ENCODE data around the gene BCAS3.

Gene BCAS3

DNA sequence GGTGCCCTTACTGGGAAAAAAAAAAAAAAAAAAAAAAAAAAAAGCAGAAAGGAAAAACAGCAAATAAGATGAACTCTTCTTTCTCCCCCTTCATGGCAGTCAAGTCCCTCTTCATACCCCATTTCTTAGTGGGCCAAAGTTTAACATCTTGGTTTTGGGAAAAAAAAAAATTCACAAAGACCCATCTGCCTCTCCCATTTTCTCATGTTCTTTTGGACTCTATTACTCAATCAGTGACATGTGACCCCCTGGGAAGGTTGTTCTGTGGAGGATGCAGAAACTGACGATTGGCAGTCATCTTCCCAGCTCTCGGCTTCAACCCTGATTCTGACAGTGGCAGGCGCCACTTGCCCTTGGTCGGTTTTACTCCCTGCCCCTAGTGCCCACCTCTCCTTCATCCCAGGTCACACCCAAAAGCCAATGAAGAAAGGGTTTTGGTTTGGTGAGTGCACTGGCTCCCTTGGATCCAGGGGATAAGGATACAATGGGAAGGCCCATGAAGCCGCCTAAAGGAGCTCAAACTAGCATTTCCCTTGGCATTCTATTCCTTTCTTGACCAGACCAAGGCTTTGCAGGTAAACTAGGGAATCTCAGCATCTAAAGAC is 661.3 kb downstream of the BCAS3 start:
- CTCF ChIA-PET: no interaction called here
- TF ChIP-seq L3MBTL2 (conservative IDR thresholded peaks at IDR 0.05) (no peak), NFRKB (IDR thresholded peaks at IDR 0.05) (no peak), SUZ12 (IDR thresholded peaks at IDR 0.05) (no peak), LEF1 (IDR thresholded peaks at IDR 0.05; ENCODE audit: borderline replicate concordance) (no peak), FOXM1 (IDR thresholded peaks at IDR 0.05; ENCODE audit: borderline replicate concordance) (no peak), ARNT (IDR thresholded peaks at IDR 0.05) (no peak), BHLHE40 (IDR thresholded peaks at IDR 0.05; ENCODE audit: borderline replicate concordance) (no peak), FOXK2 (IDR thresholded peaks at IDR 0.05) (no peak), FOXA1 (IDR thresholded peaks at IDR 0.05) (no peak), HDGF (IDR thresholded peaks at IDR 0.05; ENCODE audit: borderline replicate concordance) (no peak), SP1 (IDR thresholded peaks at IDR 0.05) (no peak), ELF4 (IDR thresholded peaks at IDR 0.05) (no peak), ZNF384 (IDR thresholded peaks at IDR 0.05) (no peak), CTBP1 (IDR thresholded peaks at IDR 0.05; ENCODE audit: borderline replicate concordance) (no peak), TARDBP (IDR thresholded peaks at IDR 0.05) (no peak)
- TF ChIP-seq, protein P1, sequence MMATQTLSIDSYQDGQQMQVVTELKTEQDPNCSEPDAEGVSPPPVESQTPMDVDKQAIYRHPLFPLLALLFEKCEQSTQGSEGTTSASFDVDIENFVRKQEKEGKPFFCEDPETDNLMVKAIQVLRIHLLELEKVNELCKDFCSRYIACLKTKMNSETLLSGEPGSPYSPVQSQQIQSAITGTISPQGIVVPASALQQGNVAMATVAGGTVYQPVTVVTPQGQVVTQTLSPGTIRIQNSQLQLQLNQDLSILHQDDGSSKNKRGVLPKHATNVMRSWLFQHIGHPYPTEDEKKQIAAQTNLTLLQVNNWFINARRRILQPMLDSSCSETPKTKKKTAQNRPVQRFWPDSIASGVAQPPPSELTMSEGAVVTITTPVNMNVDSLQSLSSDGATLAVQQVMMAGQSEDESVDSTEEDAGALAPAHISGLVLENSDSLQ (IDR thresholded peaks at IDR 0.05): no peak
- DNase-seq (ENCODE audit: extremely low spot score): no peak
- POLR2A ChIA-PET: no interaction called here

DNA sequence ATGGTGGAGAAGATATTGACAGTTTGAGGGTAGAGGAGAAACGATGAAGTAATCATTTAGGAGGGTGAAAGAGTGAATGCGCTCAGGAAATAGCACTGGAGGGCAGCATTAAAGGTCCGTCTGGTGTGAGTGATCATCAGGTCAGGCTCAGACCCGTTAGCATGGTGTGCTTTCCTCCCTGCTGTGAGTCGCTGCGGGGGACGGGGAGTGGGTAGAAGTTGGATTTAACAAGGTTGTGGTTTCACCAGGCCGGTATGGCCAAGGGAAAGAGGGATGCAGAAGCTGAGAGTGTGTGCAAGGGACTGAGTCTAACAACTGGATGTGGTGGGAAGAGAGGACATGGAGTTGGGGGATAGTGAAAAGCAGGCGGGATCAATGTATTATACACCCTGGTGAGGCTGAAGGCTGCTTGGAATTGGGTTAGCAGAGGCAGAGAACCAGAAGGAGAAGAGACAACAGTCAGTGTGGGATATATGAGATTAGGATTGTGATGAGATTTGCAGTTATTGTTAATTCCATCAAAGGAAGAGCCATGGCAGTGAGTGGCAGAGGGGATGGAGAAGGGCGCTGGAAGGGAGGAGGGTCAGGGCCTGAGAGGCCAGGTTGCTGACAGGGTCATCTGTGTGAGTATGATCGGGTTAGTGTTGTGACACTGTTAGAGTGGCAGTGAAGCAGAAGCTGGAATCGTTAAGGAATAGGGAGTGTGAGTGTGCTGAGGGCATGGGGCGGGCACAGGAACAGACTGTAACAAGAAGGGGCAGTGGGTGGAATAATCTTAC is 663.0 kb downstream of the BCAS3 start:
- no peak for DNase-seq (ENCODE audit: extremely low spot score)
- CTCF ChIA-PET: interaction anchor here (0.6 to 0.9 kb wide), 2 partner anchors 17 to 19 kb away, joined by 3 to 4 read pairs; no protein-coding TSS in a partner anchor
- no peak for TF ChIP-seq HDGF (IDR thresholded peaks at IDR 0.05; ENCODE audit: borderline replicate concordance)
- TF ChIP-seq TARDBP (IDR thresholded peaks at IDR 0.05): no peak
- TF ChIP-seq BHLHE40 (IDR thresholded peaks at IDR 0.05; ENCODE audit: borderline replicate concordance): no peak
- TF ChIP-seq FOXA1 (IDR thresholded peaks at IDR 0.05): no peak
- no peak for TF ChIP-seq FOXK2 (IDR thresholded peaks at IDR 0.05)
- TF ChIP-seq SP1 (IDR thresholded peaks at IDR 0.05): no peak
- no peak for TF ChIP-seq LEF1 (IDR thresholded peaks at IDR 0.05; ENCODE audit: borderline replicate concordance)
- TF ChIP-seq CTBP1 (IDR thresholded peaks at IDR 0.05; ENCODE audit: borderline replicate concordance): no peak
- no peak for TF ChIP-seq L3MBTL2 (conservative IDR thresholded peaks at IDR 0.05)
- no peak for TF ChIP-seq ARNT (IDR thresholded peaks at IDR 0.05)
- no peak for TF ChIP-seq ELF4 (IDR thresholded peaks at IDR 0.05)
- TF ChIP-seq ZNF384 (IDR thresholded peaks at IDR 0.05): no peak
- POLR2A ChIA-PET: no interaction called here

DNA sequence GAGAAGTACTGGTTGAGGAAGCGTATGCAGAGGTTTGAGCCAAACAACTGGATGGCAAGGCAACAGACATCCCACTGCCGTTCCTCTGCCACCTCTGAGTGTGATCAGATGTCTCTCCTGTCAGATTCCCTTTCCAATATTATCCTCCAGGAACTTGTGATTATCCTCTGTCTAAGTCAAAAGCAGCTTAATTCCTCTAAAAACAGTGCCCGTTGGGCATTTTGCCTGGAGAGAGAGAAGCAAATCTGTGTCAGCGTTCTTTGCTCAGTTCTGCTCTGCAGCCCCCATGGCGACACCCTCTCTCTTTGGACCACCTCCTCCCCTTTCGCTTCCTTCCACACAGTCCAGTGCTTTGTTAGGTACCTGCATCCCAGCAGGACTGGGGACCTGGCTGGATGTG is 665.9 kb downstream of the BCAS3 start:
- DNase-seq (ENCODE audit: extremely low spot score): no peak
- ChIA-PET CTCF (interaction anchor here (0.6 kb wide), 1 partner anchor 16 kb away, joined by 3 read pairs; no protein-coding TSS in a partner anchor), POLR2A (no interaction called here)
- no peak for TF ChIP-seq SP1 (IDR thresholded peaks at IDR 0.05)
- no peak for TF ChIP-seq BHLHE40 (IDR thresholded peaks at IDR 0.05; ENCODE audit: borderline replicate concordance)
- no peak for TF ChIP-seq LEF1 (IDR thresholded peaks at IDR 0.05; ENCODE audit: borderline replicate concordance)
- no peak for TF ChIP-seq SUZ12 (IDR thresholded peaks at IDR 0.05)
- TF ChIP-seq L3MBTL2 (conservative IDR thresholded peaks at IDR 0.05): no peak
- TF ChIP-seq ARNT (IDR thresholded peaks at IDR 0.05): no peak
- TF ChIP-seq NFRKB (IDR thresholded peaks at IDR 0.05): no peak
- TF ChIP-seq FOXA1 (IDR thresholded peaks at IDR 0.05): no peak
- no peak for TF ChIP-seq FOXM1 (IDR thresholded peaks at IDR 0.05; ENCODE audit: borderline replicate concordance)
- TF ChIP-seq, protein P1 (IDR thresholded peaks at IDR 0.05): no peak
- TF ChIP-seq ZNF384 (IDR thresholded peaks at IDR 0.05): no peak

DNA sequence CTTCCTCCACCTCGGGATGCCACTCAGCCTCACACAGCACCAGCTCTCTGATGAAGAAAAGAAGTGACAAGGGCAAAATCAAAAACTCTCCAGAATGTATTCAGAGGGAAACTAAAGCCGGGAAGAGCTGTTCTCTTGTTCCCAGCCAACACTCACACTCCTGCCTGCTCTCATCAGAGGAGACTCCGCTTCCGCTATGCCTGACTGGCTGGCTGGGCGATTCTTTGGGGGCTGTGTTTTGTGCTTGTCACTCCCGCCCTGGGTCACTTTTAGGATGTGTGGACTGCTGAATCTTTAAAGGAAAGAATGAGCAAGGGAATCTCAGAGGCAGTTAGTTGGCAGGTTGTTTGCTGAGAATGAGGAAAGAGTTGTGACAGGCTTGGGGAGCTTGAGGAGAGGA is 667.4 kb downstream of the BCAS3 start:
- DNase-seq (ENCODE audit: extremely low spot score): no peak
- TF ChIP-seq ELF4 (IDR thresholded peaks at IDR 0.05) (no peak), ZNF384 (IDR thresholded peaks at IDR 0.05) (no peak), SUZ12 (IDR thresholded peaks at IDR 0.05) (no peak), TARDBP (IDR thresholded peaks at IDR 0.05) (no peak), CTBP1 (IDR thresholded peaks at IDR 0.05; ENCODE audit: borderline replicate concordance) (no peak), NFRKB (IDR thresholded peaks at IDR 0.05) (no peak), SP1 (IDR thresholded peaks at IDR 0.05) (no peak), FOXK2 (IDR thresholded peaks at IDR 0.05) (no peak), FOXM1 (IDR thresholded peaks at IDR 0.05; ENCODE audit: borderline replicate concordance) (no peak), BHLHE40 (IDR thresholded peaks at IDR 0.05; ENCODE audit: borderline replicate concordance) (no peak), HDGF (IDR thresholded peaks at IDR 0.05; ENCODE audit: borderline replicate concordance) (no peak), LEF1 (IDR thresholded peaks at IDR 0.05; ENCODE audit: borderline replicate concordance) (no peak), FOXA1 (IDR thresholded peaks at IDR 0.05) (no peak), ARNT (IDR thresholded peaks at IDR 0.05) (no peak), L3MBTL2 (conservative IDR thresholded peaks at IDR 0.05) (no peak)
- TF ChIP-seq, protein P1 (IDR thresholded peaks at IDR 0.05): no peak
- ChIA-PET POLR2A (no interaction called here), CTCF (interaction anchor here (0.5 to 0.6 kb wide), 2 partner anchors 108 to 190 kb away, joined by 3 read pairs; no protein-coding TSS in a partner anchor)

DNA sequence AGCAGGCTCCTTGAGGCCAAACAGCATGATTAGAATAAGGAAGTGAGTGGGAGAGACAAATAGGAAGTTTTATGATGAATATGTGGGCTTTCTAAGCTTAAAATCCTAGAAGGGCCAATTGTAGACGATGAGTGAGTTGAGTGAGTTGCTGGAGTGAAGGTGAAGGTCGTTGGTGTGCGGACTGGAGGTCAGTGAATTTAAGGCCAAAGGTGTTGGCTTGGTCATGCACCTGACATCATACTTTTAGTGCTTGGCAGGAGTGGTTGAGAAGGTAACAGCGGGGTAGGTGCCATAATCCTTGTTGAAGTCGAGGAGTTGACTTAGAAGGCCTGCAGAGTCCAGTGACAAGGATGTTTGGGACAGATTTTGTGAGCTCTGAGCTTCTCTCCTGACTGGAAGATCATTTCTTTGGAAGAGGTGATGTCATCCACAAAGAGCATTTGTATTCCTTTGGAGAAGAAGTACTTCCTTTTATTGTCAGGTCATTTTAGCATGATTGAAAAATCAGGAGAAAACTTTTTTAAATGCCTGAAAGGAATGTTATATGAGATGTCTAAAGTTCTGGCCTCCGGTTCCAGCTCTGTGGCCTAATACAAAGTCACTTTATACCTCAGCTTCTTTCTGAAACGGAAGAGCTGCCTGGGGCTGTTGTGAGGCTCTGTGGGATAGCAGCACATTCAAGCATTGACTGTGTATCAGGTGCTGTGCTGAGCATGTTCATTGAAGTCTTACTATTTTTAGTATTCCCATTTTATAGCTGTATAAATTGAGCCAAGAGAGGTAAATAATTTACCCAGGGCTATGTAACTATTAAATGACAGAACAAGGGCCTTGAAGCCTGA is 668.4 kb downstream of the BCAS3 start:
- no peak for DNase-seq (ENCODE audit: extremely low spot score)
- no peak for TF ChIP-seq ARNT (IDR thresholded peaks at IDR 0.05)
- no peak for TF ChIP-seq L3MBTL2 (conservative IDR thresholded peaks at IDR 0.05)
- TF ChIP-seq, protein P1 (IDR thresholded peaks at IDR 0.05): no peak
- no peak for TF ChIP-seq NFRKB (IDR thresholded peaks at IDR 0.05)
- no peak for TF ChIP-seq HDGF (IDR thresholded peaks at IDR 0.05; ENCODE audit: borderline replicate concordance)
- no peak for TF ChIP-seq FOXK2 (IDR thresholded peaks at IDR 0.05)
- TF ChIP-seq CTBP1 (IDR thresholded peaks at IDR 0.05; ENCODE audit: borderline replicate concordance): no peak
- TF ChIP-seq FOXM1 (IDR thresholded peaks at IDR 0.05; ENCODE audit: borderline replicate concordance): no peak
- TF ChIP-seq SUZ12 (IDR thresholded peaks at IDR 0.05): no peak
- TF ChIP-seq FOXA1 (IDR thresholded peaks at IDR 0.05): no peak
- TF ChIP-seq LEF1 (IDR thresholded peaks at IDR 0.05; ENCODE audit: borderline replicate concordance): no peak
- TF ChIP-seq BHLHE40 (IDR thresholded peaks at IDR 0.05; ENCODE audit: borderline replicate concordance): no peak
- POLR2A ChIA-PET: interaction anchor here (0.7 kb wide), 1 partner anchor 33 kb away, joined by 3 read pairs; no protein-coding TSS in a partner anchor
- CTCF ChIA-PET: no interaction called here
